SK-N-SH (cell line): ENCODE measurements around the gene FOXA2.

Experiments
- CTCF ChIP-seq: fragments of 200-600 bp; sonication (generic); IDR thresholded peaks from 2 replicates; pipeline ENCODE4 v1.6.1; 2017; ENCODE audit warnings: antibody characterized with exemption, mild to moderate bottlenecking, moderate library complexity
- EP300 ChIP-seq, 2 experiments: IDR thresholded peaks; 2 replicates each; pipeline versions ENCODE4 v1.4.0 to v1.6.1; 2012; ENCODE audit warnings: borderline replicate concordance in 1 of 2, low read depth in 1 of 2, low read length in 1 of 2
- EZH2phosphoT487 ChIP-seq: fragments of 200-600 bp; sonication (generic); IDR thresholded peaks from 2 replicates; pipeline ENCODE4 v1.6.1; 2017; ENCODE audit warnings: low read depth, mixed run types, mild to moderate bottlenecking, antibody characterized with exemption, moderate library complexity, borderline replicate concordance
- FOSL2 ChIP-seq: IDR thresholded peaks from 2 replicates; pipeline ENCODE4 v1.4.0; 2012; ENCODE audit warnings: low read depth, mild to moderate bottlenecking, moderate library complexity, borderline replicate concordance
- MAX ChIP-seq: IDR thresholded peaks from 2 replicates; pipeline ENCODE4 v1.4.0; 2012; ENCODE audit warnings: low read depth
- MEF2A ChIP-seq: IDR thresholded peaks from 2 replicates; pipeline ENCODE4 v1.4.0; 2012; ENCODE audit warnings: low read depth, borderline replicate concordance
- NRF1 ChIP-seq: IDR thresholded peaks from 2 replicates; pipeline ENCODE4 v1.6.1; 2012; ENCODE audit warnings: low read depth, mild to moderate bottlenecking, low read length
- POLR2AphosphoS5 ChIP-seq: IDR thresholded peaks from 2 replicates; pipeline ENCODE4 v1.6.1; 2012; ENCODE audit warnings: low read depth, low read length
- SIN3A ChIP-seq: IDR thresholded peaks from 2 replicates; pipeline ENCODE4 v1.6.1; 2012; ENCODE audit warnings: low read depth, mild to moderate bottlenecking, low read length, moderate library complexity, borderline replicate concordance
- TAF1 ChIP-seq: IDR thresholded peaks from 2 replicates; pipeline ENCODE4 v1.6.1; 2012; ENCODE audit warnings: low read depth, mild to moderate bottlenecking, low read length, moderate library complexity, borderline replicate concordance
- TCF12 ChIP-seq: IDR thresholded peaks from 2 replicates; pipeline ENCODE4 v1.4.0; 2012
- TEAD4 ChIP-seq: IDR thresholded peaks from 2 replicates; pipeline ENCODE4 v1.4.0; 2012; ENCODE audit warnings: mild to moderate bottlenecking, borderline replicate concordance; ENCODE audit not compliant: insufficient read depth
- YY1 ChIP-seq: IDR thresholded peaks from 2 replicates; pipeline ENCODE4 v1.4.0; 2012; ENCODE audit warnings: low read depth, mild to moderate bottlenecking
- ZBTB33 ChIP-seq: IDR thresholded peaks from 2 replicates; pipeline ENCODE4 v1.4.0; 2012; ENCODE audit warnings: low read depth, borderline replicate concordance

GRCh38 chr20:22555791-22556564 lies 28.4 kb downstream of the FOXA2 start:
- TF ChIP-seq EP300 (IDR thresholded peaks at IDR 0.05; ENCODE audit: borderline replicate concordance in 1 of 2, low read depth in 1 of 2, low read length in 1 of 2) (no peak), CTCF (no peak), TAF1 (no peak), NRF1 (no peak), TEAD4 (no peak), POLR2AphosphoS5 (no peak), FOSL2 (no peak), MEF2A (no peak), YY1 (no peak), EZH2phosphoT487 (no peak), SIN3A (no peak), TCF12 (no peak), MAX (no peak), ZBTB33 (no peak)
